Spleen (tissue), 11 donors: ENCODE results near the gene PPP1R3A. TPM values are rescaled to one million over a fixed set of nuclear protein-coding genes. Genes with fewer than 3 reads are reported as not detected.
A peak's percentile ranks its signal among the peaks of the same experiment; 100 is the strongest.
"Not testable (repeated sequence)": the region's sequence is repeated elsewhere in the genome, so short reads cannot be mapped to it uniquely, and the experiment has no call there.

Experiments
- DNase-seq: peaks from one replicate; pipeline ENCODE4 v3.0.0-alpha.2; 2020
- H3K27ac ChIP-seq, 8 donors: fragments of 200-600 bp; sonication (generic) in 7 of 8; 1 replicate in 4 of 8; 2 replicates in 4 of 8; pipeline versions ENCODE4 v1.5.0 to v1.8.0; 2016 to 2021; ENCODE audit warnings: inconsistent platforms in 4 of 8, mild to moderate bottlenecking in 4 of 8, moderate library complexity in 1 of 8
- H3K27me3 ChIP-seq, 7 donors: fragments of 200-600 bp; sonication (generic) in 6 of 7; replicated peaks in 1 of 7; 1 replicate in 4 of 7; 2 replicates in 3 of 7; pipeline versions ENCODE4 v1.5.0 to v1.8.0; 2016 to 2021; ENCODE audit warnings: inconsistent platforms in 3 of 7, mild to moderate bottlenecking in 1 of 7
- H3K36me3 ChIP-seq, 6 donors: fragments of 200-600 bp; sonication (generic) in 5 of 6; 1 replicate in 4 of 6; 2 replicates in 2 of 6; pipeline versions ENCODE4 v1.5.0 to v1.8.0; 2016 to 2021; ENCODE audit warnings: inconsistent platforms in 2 of 6
- H3K4me1 ChIP-seq, 6 donors: fragments of 200-600 bp; sonication (generic) in 5 of 6; 1 replicate in 3 of 6; 2 replicates in 3 of 6; pipeline versions ENCODE4 v1.5.0 to v1.8.0; 2016 to 2021; ENCODE audit warnings: inconsistent platforms in 3 of 6
- H3K4me3 ChIP-seq, 8 donors: fragments of 200-600 bp; sonication (generic) in 7 of 8; 1 replicate in 4 of 8; 2 replicates in 4 of 8; pipeline versions ENCODE4 v1.5.0 to v1.8.0; 2016 to 2021; ENCODE audit warnings: inconsistent platforms in 4 of 8, mild to moderate bottlenecking in 4 of 8, moderate library complexity in 2 of 8
- H3K9me3 ChIP-seq, 8 donors: fragments of 200-600 bp; sonication (generic) in 7 of 8; 1 replicate in 4 of 8; 2 replicates in 4 of 8; pipeline versions ENCODE4 v1.5.0 to v1.8.0; 2016 to 2021; ENCODE audit warnings: inconsistent platforms in 4 of 8
- CTCF ChIP-seq, 11 experiments: fragments of 200-600 bp in 7 of 11; fragments of 450-650 bp in 4 of 11; sonication (generic) in 4 of 11; IDR thresholded peaks in 8 of 11; conservative IDR thresholded peaks in 3 of 11; 1 replicate in 7 of 11; 2 replicates in 4 of 11; pipeline versions ENCODE4 v1.4.0 to v1.8.0; 2016 to 2021; ENCODE audit warnings: antibody characterized with exemption in 11 of 11, inconsistent platforms in 4 of 11, mild to moderate bottlenecking in 1 of 11
- POLR2A ChIP-seq, 3 donors: fragments of 450-650 bp; IDR thresholded peaks; one replicate each; pipeline ENCODE4 v1.5.1; 2017; ENCODE audit warnings: antibody characterized with exemption in 3 of 3, mild to moderate bottlenecking in 1 of 3
- POLR2AphosphoS5 ChIP-seq, 3 donors: sonication (generic); formaldehyde crosslinking; IDR thresholded peaks; one replicate each; pipeline ENCODE4 v1.5.1; 2017; ENCODE audit warnings: antibody characterized with exemption in 3 of 3
- WGBS, 5 donors: extraction: QIAGEN DNeasy Blood & Tissue Kit in 3 of 5; methylation state at CpG; one replicate each; pipeline versions ENCODE4 v1.1.5 to v1.1.7; 2013 to 2018; 5-methylcytosine and 5-hydroxymethylcytosine counted together
- intact Hi-C: fragments of 100-400 bp; cut with DNase I; formaldehyde crosslinking; loops from one replicate; pipeline ENCODE4 v1.15.0; 2023; ENCODE audit warnings: low total_unique reads
- polyA plus RNA-seq, 3 donors: library from polyadenylated mRNA; stranded (reverse); fragments of 200-250 nt; gene quantifications; one replicate each; pipeline ENCODE4 v1.2.1, GENCODE V29; 2013
- total RNA-seq, 7 donors: library from RNA; depleted of rRNA in 3 of 7; stranded (reverse); fragments of >200 nt in 3 of 7; fragmentation: NEBNext Ultra II Directional in 4 of 7; extraction: Animal tissue kit (Norgen Biotek cat#: 25700) in 4 of 7; gene quantifications; one replicate each; pipeline versions ENCODE4 v1.1.0 to v1.2.1, GENCODE V29; 2016 to 2021
- donor health status: healthy with polysubstance abuse.
- donor health status: DM: no; HTN: no; CAD: no; lungs with moderate emphysema.
- donor health status: DM: no; HTN: no; CAD: no.
- donor health status: Bipolar disorder and iron deficiency.
- donor health status: healthy.
- donor health status: DM: no; HTN: no; CAD: no.
- donor health status: DM: yes; HTN: yes; CAD: no.

The PPP1R3A gene
- total and polyA plus RNA-seq, 10 donors = not detected

GRCh38 chr7:113936535-113936934 is 17.7 kb upstream of the PPP1R3A start:
- TF ChIP-seq CTCF (IDR thresholded peaks at IDR 0.05 in 8 of 11, conservative IDR thresholded peaks at IDR 0.05 in 3 of 11) (no peak), POLR2AphosphoS5 (IDR thresholded peaks at IDR 0.05) (no peak), POLR2A (IDR thresholded peaks at IDR 0.05) (no peak)
- H3K36me3 ChIP-seq = no peaks in the 10 kb centered on the region
- no peaks in the 10 kb centered on the region for H3K4me1 ChIP-seq
- no peak overlapping the region for H3K27ac ChIP-seq
- peaks cover 0 to 30% (median 8%) of the 10 kb centered on the region in 8 donors for H3K9me3 ChIP-seq
- WGBS, 5 donors = 45 to 74% (median 48%) methylated on average over 2 to 3 of the region's 3 CpGs
- H3K4me3 ChIP-seq = no peak overlapping the region
- H3K27me3 ChIP-seq = no peaks in the 10 kb centered on the region
- no peak for DNase-seq
- intact Hi-C loops = no loop called here

GRCh38 chr7:113929389-113929788 is 10.6 kb upstream of the PPP1R3A start:
- peak; percentile 41 for DNase-seq
- H3K27me3 ChIP-seq, H3K36me3 ChIP-seq, H3K4me3 ChIP-seq, H3K27ac ChIP-seq, H3K4me1 ChIP-seq, intact Hi-C loops: not testable (repeated sequence)
- H3K9me3 ChIP-seq = peaks cover 0 to 42% (median 14%) of the 10 kb centered on the region in 8 donors
- WGBS, 5 donors = 69 to 86% (median 78%) methylated on average over 3 of the region's 3 CpGs

- H3K9me3 ChIP-seq = peaks cover 0 to 34% (median 12%) of the 10 kb centered on the region in 8 donors
- H3K4me3 ChIP-seq = no peak overlapping the region
- peaks cover 0 to 3% (median 0%) of the 10 kb centered on the region in 7 donors for H3K27me3 ChIP-seq
- WGBS, 5 donors = 77 to 94% (median 84%) methylated on average over 1 of the region's 1 CpG
- no peaks in the 10 kb centered on the region for H3K36me3 ChIP-seq
- intact Hi-C loops = no loop called here
- H3K27ac ChIP-seq = no peak overlapping the region
- TF ChIP-seq POLR2AphosphoS5 (IDR thresholded peaks at IDR 0.05) (no peak), CTCF (IDR thresholded peaks at IDR 0.05 in 8 of 11, conservative IDR thresholded peaks at IDR 0.05 in 3 of 11) (no peak), POLR2A (IDR thresholded peaks at IDR 0.05) (no peak)
- H3K4me1 ChIP-seq = no peaks in the 10 kb centered on the region
- no peak for DNase-seq
These were observed 9.3 kb upstream of the PPP1R3A start for GRCh38 chr7:113928112-113928511.

DNA sequence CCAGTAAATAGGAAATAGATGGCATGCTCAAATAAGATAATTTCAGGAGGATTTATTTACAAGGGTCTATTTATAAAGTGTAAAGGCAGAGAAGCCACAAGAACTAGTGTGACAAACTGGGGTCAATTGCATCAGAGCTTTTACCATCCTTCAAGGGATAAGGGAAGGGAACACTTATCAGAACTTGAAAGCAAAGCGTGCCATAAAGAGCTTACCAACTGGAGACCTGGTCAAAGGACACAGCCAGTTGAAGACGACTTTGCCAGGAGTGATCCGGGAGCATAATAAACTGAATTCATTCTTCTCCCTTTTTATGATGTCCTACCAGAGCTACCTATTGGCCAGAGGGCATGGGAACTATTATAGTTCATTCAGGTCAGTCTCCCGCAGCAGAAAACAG is 3.2 kb upstream of the PPP1R3A start:
- 54 to 65% (median 59%) methylated on average over 4 of the region's 4 CpGs for WGBS, 5 donors
- no peak for DNase-seq

More for the DNA sequence above, 3.2 kb upstream of the PPP1R3A start:
- Histone ChIP-seq H3K4me1 (no peaks in the 10 kb centered on the region), H3K4me3 (no peak overlapping the region), H3K9me3 (no peaks in the 10 kb centered on the region), H3K36me3 (no peaks in the 10 kb centered on the region), H3K27me3 (no peaks in the 10 kb centered on the region), H3K27ac (no peak overlapping the region)
- no peak for TF ChIP-seq CTCF (IDR thresholded peaks at IDR 0.05 in 8 of 11, conservative IDR thresholded peaks at IDR 0.05 in 3 of 11)
- TF ChIP-seq POLR2A (IDR thresholded peaks at IDR 0.05) = no peak
- no peak for TF ChIP-seq POLR2AphosphoS5 (IDR thresholded peaks at IDR 0.05)
- intact Hi-C loops = no loop called here
